Frontal cortex (tissue), 4 donors: Measurements from ENCODE around the gene C6orf47. TPM values are rescaled to one million over a fixed set of nuclear protein-coding genes. Genes with fewer than 3 reads are reported as not detected.

Source experiments
- DNase-seq, 2 donors: peaks; one replicate each; pipeline ENCODE4 v3.0.0; 2012; ENCODE audit warnings: low spot score in 2 of 2
- FAIRE-seq: peaks from 2 replicates; lab custom pipeline; 2012; peaks lifted over from hg19 to GRCh38; lab: Jason Lieb, UNC
- total RNA-seq: library from RNA; depleted of rRNA; stranded (reverse); fragments of >200 nt; gene quantifications from one replicate; pipeline ENCODE4 v1.2.3, GENCODE V29; 2014
- donor health status: control.
- donor health status: control.
- donor health status: control.

The C6orf47 gene
- total RNA-seq, 1 donor from 2014 or later, result 16.7 TPM

- FAIRE-seq, result no peak
- no peak for DNase-seq
Observed at GRCh38 chr6:31641370-31641769, 19.2 kb downstream of the C6orf47 start.

GRCh38 chr6:31640612-31641011 lies 20.0 kb downstream of the C6orf47 start:
- DNase-seq (no peak), FAIRE-seq (no peak)

DNA sequence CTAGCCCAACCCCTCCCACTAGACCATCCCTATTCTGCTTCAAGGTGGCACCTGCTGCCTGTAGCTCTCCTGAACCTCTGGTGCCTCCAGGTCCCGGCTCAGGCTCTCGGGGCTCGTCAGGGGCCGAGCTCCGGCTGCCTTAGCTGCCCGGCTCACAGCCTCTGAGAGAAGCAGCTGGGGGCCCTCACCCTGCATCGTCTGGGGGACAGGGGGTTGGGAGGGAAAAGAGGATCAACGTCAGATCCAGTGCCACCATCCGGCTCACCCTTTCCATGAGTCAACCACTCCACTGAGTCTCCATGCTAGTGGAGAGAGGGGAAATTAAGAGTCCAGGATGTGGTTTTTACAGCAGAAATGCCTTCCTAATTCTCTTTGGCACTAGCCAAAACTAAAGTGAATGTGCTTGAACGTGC lies 21.1 kb downstream of the C6orf47 start:
- DNase-seq (no peak), FAIRE-seq (no peak)

DNA sequence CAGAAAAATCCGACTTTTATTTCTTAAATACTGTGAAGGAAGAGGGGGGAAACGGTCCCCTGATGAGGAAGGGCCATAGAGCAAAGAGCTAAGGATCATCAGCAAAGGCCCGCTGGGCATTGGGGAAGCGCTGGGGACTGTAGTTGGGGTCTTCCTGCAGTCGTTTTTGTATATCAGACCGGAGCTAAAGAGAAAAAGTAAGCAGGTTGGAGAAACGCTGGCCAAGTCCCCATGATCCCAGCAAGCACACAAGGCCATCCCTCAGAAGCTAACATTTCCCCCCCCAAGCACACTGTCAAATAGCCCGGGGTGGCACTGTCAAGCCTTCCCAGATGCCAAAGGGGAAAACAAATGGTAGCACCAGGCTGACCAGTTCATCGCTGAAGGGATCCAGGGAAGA lies 21.5 kb downstream of the C6orf47 start:
- FAIRE-seq, result no peak

GRCh38 chr6:31636698-31637596 lies 23.6 kb downstream of the C6orf47 start:
- no peak for DNase-seq
- FAIRE-seq, result no peak

More for the DNA sequence above, 21.5 kb downstream of the C6orf47 start:
- no peak for DNase-seq

DNA sequence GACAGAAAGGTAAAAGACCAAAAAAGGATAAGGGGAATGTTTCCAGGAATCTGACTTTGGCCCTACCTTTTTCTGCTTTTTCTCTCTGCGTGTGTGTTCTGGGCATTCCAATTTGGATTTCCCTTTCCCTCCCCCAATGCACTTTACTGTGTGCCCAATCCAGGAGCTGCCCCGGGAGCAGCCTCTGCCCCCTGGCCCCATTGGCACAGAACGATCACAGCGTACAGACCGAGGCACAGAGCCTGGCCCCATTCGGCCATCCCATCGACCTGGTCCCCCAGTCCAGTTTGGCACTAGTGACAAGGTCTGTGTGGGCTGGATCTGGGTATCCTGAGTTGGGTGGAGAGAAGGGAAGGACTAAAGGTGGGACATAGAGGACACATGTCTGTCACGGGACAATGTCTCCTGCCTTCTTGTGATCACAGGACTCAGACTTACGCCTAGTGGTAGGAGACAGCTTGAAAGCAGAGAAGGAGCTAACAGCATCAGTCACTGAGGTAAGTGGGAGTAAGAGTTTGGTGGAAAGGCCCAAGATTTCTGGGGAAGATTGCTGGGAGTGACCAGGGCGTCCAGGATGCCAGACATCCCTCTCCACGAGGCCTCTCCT lies 25.5 kb downstream of the C6orf47 start:
- DNase-seq (no peak), FAIRE-seq (no peak)

- FAIRE-seq, result no peak
Observed at GRCh38 chr6:31634131-31634530, 26.4 kb downstream of the C6orf47 start.

DNA sequence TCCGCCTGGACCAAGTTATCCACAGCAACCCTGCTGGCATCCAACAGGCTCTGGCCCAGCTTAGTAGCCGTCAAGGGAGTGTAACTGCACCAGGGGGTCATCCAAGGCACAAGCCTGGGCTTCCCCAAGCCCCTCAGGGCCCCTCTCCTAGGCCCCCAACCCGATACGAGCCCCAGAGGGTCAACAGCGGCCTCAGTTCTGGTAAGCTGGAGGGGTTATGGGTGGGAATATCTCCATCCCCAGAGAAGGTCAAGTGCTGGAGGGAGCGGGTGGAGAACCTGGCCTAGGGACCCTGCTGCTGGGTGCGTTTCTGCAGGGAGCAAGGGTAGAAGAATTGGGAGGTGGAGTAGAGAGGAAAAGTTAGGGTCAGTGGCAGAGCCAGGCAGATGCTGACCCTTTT lies 27.1 kb downstream of the C6orf47 start:
- no peak for FAIRE-seq

More at GRCh38 chr6:31634131-31634530, 26.4 kb downstream of the C6orf47 start:
- DNase-seq, result no peak

GRCh38 chr6:31632279-31632946 lies 28.2 kb downstream of the C6orf47 start:
- FAIRE-seq (no peak), DNase-seq (no peak)

More for the DNA sequence above, 27.1 kb downstream of the C6orf47 start:
- no peak for DNase-seq

DNA sequence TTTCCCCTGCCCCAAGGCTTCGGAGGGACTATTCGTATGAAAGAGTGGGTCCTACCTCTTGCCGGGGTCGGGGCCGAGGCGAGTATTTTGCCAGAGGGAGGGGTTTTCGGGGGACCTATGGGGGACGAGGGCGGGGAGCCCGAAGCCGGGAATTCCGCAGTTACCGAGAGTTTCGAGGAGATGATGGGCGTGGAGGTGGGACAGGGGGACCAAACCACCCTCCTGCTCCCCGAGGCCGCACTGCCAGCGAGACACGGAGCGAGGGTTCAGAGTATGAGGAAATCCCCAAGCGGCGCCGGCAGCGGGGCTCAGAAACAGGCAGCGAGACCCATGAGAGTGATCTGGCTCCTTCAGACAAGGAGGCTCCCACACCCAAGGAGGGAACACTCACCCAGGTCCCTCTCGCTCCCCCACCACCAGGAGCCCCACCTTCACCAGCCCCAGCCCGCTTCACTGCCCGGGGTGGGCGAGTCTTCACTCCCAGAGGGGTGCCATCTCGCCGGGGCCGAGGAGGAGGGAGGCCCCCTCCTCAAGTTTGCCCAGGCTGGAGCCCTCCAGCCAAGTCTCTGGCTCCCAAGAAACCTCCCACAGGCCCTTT lies 28.8 kb downstream of the C6orf47 start:
- no peak for FAIRE-seq
- DNase-seq, result no peak

DNA sequence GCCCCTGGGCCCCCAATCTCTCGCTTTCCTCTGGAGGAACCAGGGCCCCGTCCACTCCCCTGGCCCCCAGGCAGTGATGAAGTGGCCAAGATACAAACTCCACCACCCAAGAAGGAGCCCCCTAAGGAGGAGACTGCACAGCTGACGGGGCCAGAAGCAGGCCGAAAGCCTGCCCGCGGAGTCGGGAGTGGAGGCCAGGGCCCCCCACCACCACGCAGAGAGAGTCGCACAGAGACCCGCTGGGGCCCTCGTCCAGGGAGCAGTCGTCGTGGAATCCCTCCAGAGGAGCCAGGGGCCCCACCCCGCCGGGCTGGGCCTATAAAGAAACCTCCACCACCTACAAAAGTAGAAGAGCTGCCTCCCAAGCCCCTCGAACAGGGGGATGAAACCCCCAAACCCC lies 29.4 kb downstream of the C6orf47 start:
- DNase-seq (no peak), FAIRE-seq (no peak)

DNA sequence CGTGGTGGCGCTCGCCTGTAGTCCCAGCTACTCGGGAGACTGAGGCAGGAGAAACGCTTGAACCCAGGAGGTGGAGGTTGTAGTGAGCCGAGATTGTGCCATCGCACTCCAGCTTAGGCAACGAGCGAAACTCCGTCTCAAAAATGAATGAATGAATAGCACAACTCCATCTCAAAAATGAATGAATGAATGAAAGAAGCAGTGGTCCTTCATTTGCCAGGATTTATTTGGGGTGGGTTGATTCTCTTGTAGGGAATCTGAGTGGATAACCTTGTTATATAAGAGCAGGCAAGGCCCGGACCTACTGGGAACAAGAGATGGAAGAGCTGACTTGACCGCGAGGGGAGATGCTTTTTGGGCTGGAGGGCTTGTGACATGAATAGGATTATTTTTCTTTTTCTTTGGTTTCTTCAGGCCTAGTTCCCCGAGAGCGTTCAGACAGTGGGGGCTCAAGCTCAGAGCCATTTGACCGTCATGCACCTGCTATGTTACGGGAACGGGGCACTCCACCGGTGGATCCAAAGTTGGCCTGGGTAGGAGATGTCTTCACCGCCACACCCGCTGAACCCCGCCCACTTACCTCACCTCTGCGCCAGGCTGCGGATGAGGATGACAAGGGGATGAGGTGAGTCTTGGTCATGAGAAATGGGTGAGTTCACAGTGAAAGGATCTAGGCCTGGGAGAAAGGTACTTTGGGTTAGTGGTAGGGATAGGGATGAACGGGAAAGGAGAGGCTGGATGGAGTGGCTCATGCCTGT lies 30.2 kb downstream of the C6orf47 start:
- FAIRE-seq (no peak), DNase-seq (no peak)

- DNase-seq (no peak), FAIRE-seq (no peak)
Observed at GRCh38 chr6:31629014-31629413, 31.6 kb downstream of the C6orf47 start.

GRCh38 chr6:31627690-31628287 lies 32.8 kb downstream of the C6orf47 start:
- DNase-seq (no peak), FAIRE-seq (no peak)

GRCh38 chr6:31626952-31627351 lies 33.6 kb downstream of the C6orf47 start:
- FAIRE-seq (no peak), DNase-seq (no peak)

DNA sequence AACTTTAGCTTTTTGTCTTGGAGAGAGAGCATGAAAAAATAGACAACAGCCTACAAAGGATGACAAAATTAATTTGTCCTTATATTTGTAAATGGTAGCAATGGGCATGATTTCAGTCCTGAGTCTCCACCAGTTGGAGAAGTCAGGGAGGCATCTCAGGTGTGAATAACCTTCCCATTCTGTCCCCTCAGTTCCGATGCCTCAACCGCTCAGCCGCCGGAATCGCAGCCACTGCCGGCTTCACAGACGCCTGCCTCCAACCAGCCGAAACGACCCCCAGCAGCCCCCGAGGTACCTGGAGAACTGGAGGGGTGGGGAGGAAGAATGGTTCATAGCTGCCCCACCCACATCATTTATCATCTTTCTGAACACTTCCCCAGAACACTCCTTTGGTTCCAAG lies 36.5 kb downstream of the C6orf47 start:
- no peak for FAIRE-seq
- no peak for DNase-seq

- FAIRE-seq (no peak), DNase-seq (no peak)
Observed at GRCh38 chr6:31622684-31623091, 37.9 kb downstream of the C6orf47 start.

DNA sequence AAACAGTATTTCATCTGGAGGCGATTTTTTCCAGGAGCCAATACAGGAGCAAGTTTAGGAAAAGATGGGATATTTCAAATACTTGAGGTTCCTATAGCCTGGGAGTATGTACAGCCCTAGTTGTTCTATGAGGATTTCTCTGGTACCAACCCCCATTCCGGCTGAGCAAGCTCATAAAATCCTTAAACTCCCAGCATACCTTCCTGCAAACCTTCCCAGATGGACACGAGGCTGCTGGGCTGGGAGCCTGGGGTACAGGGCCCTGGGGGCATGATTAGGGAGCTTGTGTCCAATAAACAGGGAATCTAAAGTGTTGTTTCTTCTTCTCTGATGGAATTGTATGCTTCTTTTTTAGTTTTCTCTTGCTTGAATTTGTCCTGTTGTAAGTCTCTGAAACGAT lies 38.6 kb downstream of the C6orf47 start:
- DNase-seq (no peak), FAIRE-seq (no peak)

- DNase-seq, result no peak
- no peak for FAIRE-seq
Observed at GRCh38 chr6:31621320-31621939, 39.1 kb downstream of the C6orf47 start.
